ENCODE data around the gene PHF1. TPM values are rescaled to one million over a fixed set of nuclear protein-coding genes. Genes with fewer than 3 reads are reported as not detected.

Gene PHF1
- total and polyA plus RNA-seq, 2 of the 4 experiments (the other 2 are of a cell fraction) = 9.0 to 47.2 TPM

- DNase-seq (no peak), ATAC-seq (ENCODE audit: low read depth) (no peak)
- CTCF ChIA-PET = no interaction called here
- Histone ChIP-seq H3K27ac (ENCODE audit: insufficient read depth, low read length) (no peak overlapping the region), H2BK20ac (ENCODE audit: low read depth, low read length) (no peak overlapping the region), H4K20me1 (ENCODE audit: insufficient read depth, low read length) (no peaks in the 10 kb centered on the region), H2BK15ac (ENCODE audit: low read depth, low read length) (no peak overlapping the region), H3K4me1 (ENCODE audit: control insufficient read depth, insufficient read depth, low read length) (peaks cover 4% of the 10 kb centered on the region), H3K9me3 (ENCODE audit: control insufficient read depth, insufficient read depth, low read length) (no peaks in the 10 kb centered on the region), H2BK120ac (ENCODE audit: low read depth, low read length) (no peak overlapping the region), H3K27me3 (ENCODE audit: control insufficient read depth, insufficient read depth, low read length) (no peaks in the 10 kb centered on the region), H3K4ac (ENCODE audit: low read depth, low read length) (no peak overlapping the region), H4K91ac (ENCODE audit: insufficient read depth, low read depth, low read length) (no peak overlapping the region), H3K9ac (ENCODE audit: low read depth, low read length) (no peak overlapping the region), H3K23ac (ENCODE audit: low read depth, low read length) (no peak overlapping the region), H2AK5ac (ENCODE audit: low read depth, low read length) (no peak overlapping the region), H3K9me1 (ENCODE audit: insufficient read depth, low read length) (peaks cover 3% of the 10 kb centered on the region; the same call in 1 of the 2 replicates), H3K4me2 (ENCODE audit: low read depth, low read length) (no peak overlapping the region), H3K36me3 (ENCODE audit: control insufficient read depth, insufficient read depth, low read length) (peaks cover 26% of the 10 kb centered on the region), H4K5ac (ENCODE audit: low read depth, low read length) (no peak overlapping the region), H3K4me3 (ENCODE audit: insufficient read depth, low read depth, low read length) (no peak overlapping the region), H2AK9ac (replicated peaks; ENCODE audit: low read depth, low read length, poor library complexity) (no peak overlapping the region), H2BK5ac (ENCODE audit: low read depth, low read length, poor library complexity, severe bottlenecking) (no peak overlapping the region), H3K18ac (ENCODE audit: low read depth, low read length) (no peak overlapping the region), H4K8ac (ENCODE audit: low read depth in 2 of 2, low read length in 2 of 2) (no peak overlapping the region), H3K56ac (ENCODE audit: extremely low read depth, insufficient read depth, low read length) (no peak overlapping the region), H3K14ac (replicated peaks; ENCODE audit: low read depth, low read length) (no peak overlapping the region), H3K79me1 (ENCODE audit: low read depth in 1 of 2, low read length in 2 of 2) (peaks cover 26 to 42% of the 10 kb centered on the region in 2 experiments; a peak in 3 of 4 replicates), H2AFZ (replicated peaks; ENCODE audit: low read length, poor library complexity) (no peak overlapping the region)
- dilution Hi-C loops (cut with HindIII; ENCODE audit: low sequenced_read_pairs, unreplicated experiment) = no loop called here
- POLR2A ChIA-PET (ENCODE audit: unreplicated experiment) = no interaction called here
- no CpG with 5 or more reads among the region's 4 CpGs for whole genome bisulfite sequencing, 2 experiments (ENCODE audit: extremely low coverage in 2 of 2, insufficient read length in 1 of 2)
- no peak for TF ChIP-seq MAZ (IDR thresholded peaks at IDR 0.05; ENCODE audit: borderline replicate concordance, low read depth, low read length)
- no peak for TF ChIP-seq RCOR1 (IDR thresholded peaks at IDR 0.05; ENCODE audit: insufficient replicate concordance, low read length)
- BruUV-seq (replicated peaks) = no TSS peak
- in situ Hi-C loops (cut with MboI; ENCODE audit: low sequenced_read_pairs) = loop anchor here (10.0 kb wide), 1 partner anchor 252 kb away; no protein-coding TSS in a partner anchor
- intact Hi-C loops (cut with micrococcal nuclease) = loop anchor here (10.0 kb wide), 1 partner anchor 222 kb away; no protein-coding TSS in a partner anchor
Observed at GRCh38 chr6:33452496-33452895, 41.7 kb downstream of the PHF1 start.
